Measurements from ENCODE around the gene TRIM5. TPM values are rescaled to one million over a fixed set of nuclear protein-coding genes. Genes with fewer than 3 reads are reported as not detected.

The TRIM5 gene
- total and polyA plus RNA-seq, 10 of the 15 experiments (the other 5 are each of a cell fraction or from before 2014, with no cell fraction given): 20.0 to 59.7 (median 31.8) TPM

DNA sequence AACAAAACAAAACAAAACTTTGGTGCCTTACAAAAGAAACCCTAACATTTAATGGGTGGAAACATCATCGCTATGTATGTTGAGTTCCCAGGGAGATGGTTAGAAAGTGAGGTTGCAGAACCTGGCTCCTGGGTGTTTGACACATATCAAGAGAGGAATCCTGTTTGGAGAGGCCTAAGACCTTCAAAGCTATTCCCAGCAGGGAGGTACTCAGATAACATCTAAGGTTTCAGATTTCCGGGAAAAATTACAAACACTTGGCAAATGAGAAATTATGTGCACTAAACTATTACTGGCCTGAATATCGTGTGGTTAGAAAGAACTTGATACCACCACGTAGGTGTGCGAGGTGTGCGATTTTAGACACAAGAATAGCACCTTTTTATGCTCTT lies 18.5 kb downstream of the TRIM5 start:
- H3K4me2 ChIP-seq (ENCODE audit: control insufficient read depth, insufficient read depth): no peak overlapping the region
- intact Hi-C loops (cut with micrococcal nuclease; ENCODE audit: unreplicated experiment) (no loop called here), in situ Hi-C loops (cut with MboI) (no loop called here)
- no peaks in the 10 kb centered on the region for H3K9me3 ChIP-seq (replicated peaks; ENCODE audit: control insufficient read depth, insufficient read depth, low read length)
- WGBS (ENCODE audit: insufficient coverage, insufficient replicate concordance, low lambda C conversion rate, missing lambda C conversion rate): 98% methylated on average over 6 of the region's 6 CpGs
- H2AFZ ChIP-seq (ENCODE audit: control insufficient read depth, low read depth, low read length): no peak overlapping the region
- H3K27ac ChIP-seq (ENCODE audit: control insufficient read depth, insufficient read depth): no peak overlapping the region
- FAIRE-seq: no peak
- RAD21 ChIA-PET (ENCODE audit: unreplicated experiment): no interaction called here
- DNase-seq (ENCODE audit: low read depth, low spot score): no peak
- H3K4me3 ChIP-seq: no peak overlapping the region
- CTCF ChIA-PET: no interaction called here
- H3K36me3 ChIP-seq (ENCODE audit: control insufficient read depth in 2 of 2, insufficient read depth in 2 of 2, low read length in 1 of 2): peaks cover 0 to 33% of the 10 kb centered on the region in 2 experiments; a peak in 3 of 4 replicates
- no peaks in the 10 kb centered on the region; the same call in 1 of the 2 replicates for H3K79me2 ChIP-seq (ENCODE audit: control insufficient read depth, insufficient read depth, low read length)
- H3K27me3 ChIP-seq (replicated peaks in 1 of 2; ENCODE audit: control insufficient read depth in 2 of 2, insufficient read depth in 2 of 2, low read length in 1 of 2): no peaks in the 10 kb centered on the region
- POLR2A ChIA-PET: no interaction called here
- ATAC-seq: no peak
- H3K9ac ChIP-seq (ENCODE audit: control insufficient read depth, insufficient read depth, low read length): no peak overlapping the region
- no peaks in the 10 kb centered on the region for H3K4me1 ChIP-seq (ENCODE audit: control insufficient read depth, insufficient read depth, low read length)
- BruUV-seq (replicated peaks): no TSS peak
- SMC1A ChIA-PET (ENCODE audit: uncharacterized antibody, unreplicated experiment): no interaction called here
- H4K20me1 ChIP-seq (ENCODE audit: control insufficient read depth, insufficient read depth): no peaks in the 10 kb centered on the region
- TF ChIP-seq RB1 (IDR thresholded peaks at IDR 0.05; ENCODE audit: borderline replicate concordance): no peak
- TF ChIP-seq CBFB (IDR thresholded peaks at IDR 0.05; ENCODE audit: low read depth): no peak
- TF ChIP-seq HDAC2 (IDR thresholded peaks at IDR 0.05): no peak
- TF ChIP-seq, protein P1, sequence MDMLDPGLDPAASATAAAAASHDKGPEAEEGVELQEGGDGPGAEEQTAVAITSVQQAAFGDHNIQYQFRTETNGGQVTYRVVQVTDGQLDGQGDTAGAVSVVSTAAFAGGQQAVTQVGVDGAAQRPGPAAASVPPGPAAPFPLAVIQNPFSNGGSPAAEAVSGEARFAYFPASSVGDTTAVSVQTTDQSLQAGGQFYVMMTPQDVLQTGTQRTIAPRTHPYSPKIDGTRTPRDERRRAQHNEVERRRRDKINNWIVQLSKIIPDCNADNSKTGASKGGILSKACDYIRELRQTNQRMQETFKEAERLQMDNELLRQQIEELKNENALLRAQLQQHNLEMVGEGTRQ (IDR thresholded peaks at IDR 0.05; ENCODE audit: borderline replicate concordance, low read depth, low read length): no peak
- TF ChIP-seq, protein P2, sequence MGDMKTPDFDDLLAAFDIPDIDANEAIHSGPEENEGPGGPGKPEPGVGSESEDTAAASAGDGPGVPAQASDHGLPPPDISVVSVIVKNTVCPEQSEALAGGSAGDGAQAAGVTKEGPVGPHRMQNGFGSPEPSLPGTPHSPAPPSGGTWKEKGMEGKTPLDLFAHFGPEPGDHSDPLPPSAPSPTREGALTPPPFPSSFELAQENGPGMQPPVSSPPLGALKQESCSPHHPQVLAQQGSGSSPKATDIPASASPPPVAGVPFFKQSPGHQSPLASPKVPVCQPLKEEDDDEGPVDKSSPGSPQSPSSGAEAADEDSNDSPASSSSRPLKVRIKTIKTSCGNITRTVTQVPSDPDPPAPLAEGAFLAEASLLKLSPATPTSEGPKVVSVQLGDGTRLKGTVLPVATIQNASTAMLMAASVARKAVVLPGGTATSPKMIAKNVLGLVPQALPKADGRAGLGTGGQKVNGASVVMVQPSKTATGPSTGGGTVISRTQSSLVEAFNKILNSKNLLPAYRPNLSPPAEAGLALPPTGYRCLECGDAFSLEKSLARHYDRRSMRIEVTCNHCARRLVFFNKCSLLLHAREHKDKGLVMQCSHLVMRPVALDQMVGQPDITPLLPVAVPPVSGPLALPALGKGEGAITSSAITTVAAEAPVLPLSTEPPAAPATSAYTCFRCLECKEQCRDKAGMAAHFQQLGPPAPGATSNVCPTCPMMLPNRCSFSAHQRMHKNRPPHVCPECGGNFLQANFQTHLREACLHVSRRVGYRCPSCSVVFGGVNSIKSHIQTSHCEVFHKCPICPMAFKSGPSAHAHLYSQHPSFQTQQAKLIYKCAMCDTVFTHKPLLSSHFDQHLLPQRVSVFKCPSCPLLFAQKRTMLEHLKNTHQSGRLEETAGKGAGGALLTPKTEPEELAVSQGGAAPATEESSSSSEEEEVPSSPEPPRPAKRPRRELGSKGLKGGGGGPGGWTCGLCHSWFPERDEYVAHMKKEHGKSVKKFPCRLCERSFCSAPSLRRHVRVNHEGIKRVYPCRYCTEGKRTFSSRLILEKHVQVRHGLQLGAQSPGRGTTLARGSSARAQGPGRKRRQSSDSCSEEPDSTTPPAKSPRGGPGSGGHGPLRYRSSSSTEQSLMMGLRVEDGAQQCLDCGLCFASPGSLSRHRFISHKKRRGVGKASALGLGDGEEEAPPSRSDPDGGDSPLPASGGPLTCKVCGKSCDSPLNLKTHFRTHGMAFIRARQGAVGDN (IDR thresholded peaks at IDR 0.05): no peak
- TF ChIP-seq RFX5 (IDR thresholded peaks at IDR 0.05; ENCODE audit: low read depth, low read length): no peak
- TF ChIP-seq, protein P3, sequence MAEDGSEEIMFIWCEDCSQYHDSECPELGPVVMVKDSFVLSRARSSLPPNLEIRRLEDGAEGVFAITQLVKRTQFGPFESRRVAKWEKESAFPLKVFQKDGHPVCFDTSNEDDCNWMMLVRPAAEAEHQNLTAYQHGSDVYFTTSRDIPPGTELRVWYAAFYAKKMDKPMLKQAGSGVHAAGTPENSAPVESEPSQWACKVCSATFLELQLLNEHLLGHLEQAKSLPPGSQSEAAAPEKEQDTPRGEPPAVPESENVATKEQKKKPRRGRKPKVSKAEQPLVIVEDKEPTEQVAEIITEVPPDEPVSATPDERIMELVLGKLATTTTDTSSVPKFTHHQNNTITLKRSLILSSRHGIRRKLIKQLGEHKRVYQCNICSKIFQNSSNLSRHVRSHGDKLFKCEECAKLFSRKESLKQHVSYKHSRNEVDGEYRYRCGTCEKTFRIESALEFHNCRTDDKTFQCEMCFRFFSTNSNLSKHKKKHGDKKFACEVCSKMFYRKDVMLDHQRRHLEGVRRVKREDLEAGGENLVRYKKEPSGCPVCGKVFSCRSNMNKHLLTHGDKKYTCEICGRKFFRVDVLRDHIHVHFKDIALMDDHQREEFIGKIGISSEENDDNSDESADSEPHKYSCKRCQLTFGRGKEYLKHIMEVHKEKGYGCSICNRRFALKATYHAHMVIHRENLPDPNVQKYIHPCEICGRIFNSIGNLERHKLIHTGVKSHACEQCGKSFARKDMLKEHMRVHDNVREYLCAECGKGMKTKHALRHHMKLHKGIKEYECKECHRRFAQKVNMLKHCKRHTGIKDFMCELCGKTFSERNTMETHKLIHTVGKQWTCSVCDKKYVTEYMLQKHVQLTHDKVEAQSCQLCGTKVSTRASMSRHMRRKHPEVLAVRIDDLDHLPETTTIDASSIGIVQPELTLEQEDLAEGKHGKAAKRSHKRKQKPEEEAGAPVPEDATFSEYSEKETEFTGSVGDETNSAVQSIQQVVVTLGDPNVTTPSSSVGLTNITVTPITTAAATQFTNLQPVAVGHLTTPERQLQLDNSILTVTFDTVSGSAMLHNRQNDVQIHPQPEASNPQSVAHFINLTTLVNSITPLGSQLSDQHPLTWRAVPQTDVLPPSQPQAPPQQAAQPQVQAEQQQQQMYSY (CRISPR knock-in tag; IDR thresholded peaks at IDR 0.05): no peak
- no peak for TF ChIP-seq MTA2 (IDR thresholded peaks at IDR 0.05; ENCODE audit: low read depth)
- TF ChIP-seq NR2C2 (IDR thresholded peaks at IDR 0.05; ENCODE audit: borderline replicate concordance, control insufficient read depth, insufficient read length, low read depth): no peak
- no peak for TF ChIP-seq SREBF1 (IDR thresholded peaks at IDR 0.05; ENCODE audit: low read length)
- no peak for TF ChIP-seq SREBF2 (IDR thresholded peaks at IDR 0.05; ENCODE audit: low read length)
- no peak for TF ChIP-seq PML (IDR thresholded peaks at IDR 0.05; ENCODE audit: low read length)
- TF ChIP-seq, protein P4, sequence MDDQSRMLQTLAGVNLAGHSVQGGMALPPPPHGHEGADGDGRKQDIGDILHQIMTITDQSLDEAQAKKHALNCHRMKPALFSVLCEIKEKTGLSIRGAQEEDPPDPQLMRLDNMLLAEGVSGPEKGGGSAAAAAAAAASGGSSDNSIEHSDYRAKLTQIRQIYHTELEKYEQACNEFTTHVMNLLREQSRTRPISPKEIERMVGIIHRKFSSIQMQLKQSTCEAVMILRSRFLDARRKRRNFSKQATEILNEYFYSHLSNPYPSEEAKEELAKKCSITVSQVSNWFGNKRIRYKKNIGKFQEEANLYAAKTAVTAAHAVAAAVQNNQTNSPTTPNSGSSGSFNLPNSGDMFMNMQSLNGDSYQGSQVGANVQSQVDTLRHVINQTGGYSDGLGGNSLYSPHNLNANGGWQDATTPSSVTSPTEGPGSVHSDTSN (IDR thresholded peaks at IDR 0.05; ENCODE audit: insufficient replicate concordance, low read depth, low read length): no peak
- no peak for TF ChIP-seq MEF2A (IDR thresholded peaks at IDR 0.05; ENCODE audit: insufficient read depth, low read depth, low read length)
